H1 (cell line): ENCODE measurements around the gene SCAP. TPM values are rescaled to one million over a fixed set of nuclear protein-coding genes. Genes with fewer than 3 reads are reported as not detected.

ENCODE experiments used
- CTCF ChIA-PET: fragments of 300-600 bp; sonication (Branson Sonifier 250); formaldehyde crosslinking; loops from one replicate; lab custom pipeline; 2021; ENCODE audit not compliant: partially characterized antibody; lab: Charles Lee
- POLR2A ChIA-PET: fragments of 300-600 bp; sonication (Branson Sonifier 250); formaldehyde crosslinking; loops from one replicate; lab custom pipeline; 2021; ENCODE audit warnings: inconsistent platforms; ENCODE audit not compliant: partially characterized antibody; lab: Charles Lee
- DNase-seq, 2 experiments: peaks; one replicate each; pipeline versions ENCODE4 v3.0.0 to v3.0.0-alpha.2; 2010 to 2022; ENCODE audit warnings: low spot score in 2 of 2, low read depth in 1 of 2, mixed read lengths in 1 of 2
- FAIRE-seq: peaks from 2 replicates; lab custom pipeline; 2011; peaks lifted over from hg19 to GRCh38; lab: Jason Lieb, UNC
- H2AFZ ChIP-seq: 2 replicates; pipeline ENCODE4 v1.8.1; 2012; ENCODE audit warnings: low read length, inconsistent platforms
- H2AK5ac ChIP-seq: 2 replicates; pipeline ENCODE4 v1.6.1; 2013; ENCODE audit warnings: low read depth, low read length
- H2BK120ac ChIP-seq: replicated peaks from 2 replicates; pipeline ENCODE3; 2013; ENCODE audit warnings: low read depth, low read length, inconsistent platforms
- H2BK12ac ChIP-seq: 2 replicates; pipeline ENCODE4 v1.6.1; 2013; ENCODE audit warnings: low read depth, low read length
- H2BK15ac ChIP-seq: 2 replicates; pipeline ENCODE4 v1.6.1; 2013; ENCODE audit warnings: low read length
- H2BK20ac ChIP-seq: 2 replicates; pipeline ENCODE4 v1.6.1; 2013; ENCODE audit warnings: low read length
- H2BK5ac ChIP-seq: 2 replicates; pipeline ENCODE4 v1.6.1; 2013; ENCODE audit warnings: low read depth, low read length
- H3K14ac ChIP-seq: 2 replicates; pipeline ENCODE4 v1.6.1; 2013; ENCODE audit warnings: inconsistent platforms; ENCODE audit not compliant: insufficient read length
- H3K18ac ChIP-seq: 2 replicates; pipeline ENCODE4 v1.6.1; 2013; ENCODE audit warnings: low read length; ENCODE audit errors: extremely low read depth
- H3K23ac ChIP-seq: 2 replicates; pipeline ENCODE4 v1.6.1; 2013; ENCODE audit warnings: inconsistent platforms; ENCODE audit not compliant: insufficient read length
- H3K23me2 ChIP-seq: 2 replicates; pipeline ENCODE4 v1.6.1; 2013; ENCODE audit warnings: low read depth, low read length
- H3K27ac ChIP-seq: 2 replicates; pipeline ENCODE4 v1.6.1; 2011; ENCODE audit warnings: low read depth, low read length, inconsistent platforms
- H3K27me3 ChIP-seq, 4 experiments: replicated peaks in 1 of 4; 1 replicate in 1 of 4; 2 replicates in 3 of 4; pipeline versions ENCODE4 v1.6.1 to v1.8.1; 2011 to 2013; ENCODE audit warnings: low read length in 3 of 4, mild to moderate bottlenecking in 3 of 4, inconsistent platforms in 2 of 4, mixed read lengths in 2 of 4, moderate library complexity in 1 of 4; ENCODE audit not compliant: control insufficient read depth in 3 of 4, insufficient read depth in 3 of 4; ENCODE audit errors: extremely low read depth in 1 of 4
- H3K36me3 ChIP-seq, 4 experiments: 2 replicates each; pipeline versions ENCODE4 v1.6.1 to v1.8.1; 2011 to 2013; ENCODE audit warnings: mild to moderate bottlenecking in 4 of 4, low read length in 3 of 4, moderate library complexity in 2 of 4, control low read depth in 1 of 4, inconsistent platforms in 1 of 4; ENCODE audit not compliant: insufficient read depth in 4 of 4, control insufficient read depth in 2 of 4
- H3K4ac ChIP-seq: replicated peaks from 2 replicates; pipeline ENCODE3; 2013; ENCODE audit warnings: low read length, low read depth, mixed read lengths, inconsistent platforms; ENCODE audit not compliant: insufficient read length
- H3K4me1 ChIP-seq, 4 experiments: replicated peaks in 1 of 4; 1 replicate in 1 of 4; 2 replicates in 3 of 4; pipeline versions ENCODE4 v1.6.1 to v1.8.1; 2011 to 2013; ENCODE audit warnings: low read length in 3 of 4, inconsistent platforms in 2 of 4, mixed read lengths in 1 of 4; ENCODE audit not compliant: insufficient read depth in 4 of 4, control insufficient read depth in 3 of 4
- H3K4me2 ChIP-seq, 2 experiments: 2 replicates each; pipeline versions ENCODE4 v1.6.1 to v1.8.1; 2011 to 2013; ENCODE audit warnings: low read depth in 2 of 2, low read length in 2 of 2, control low read depth in 1 of 2, inconsistent platforms in 1 of 2, mild to moderate bottlenecking in 1 of 2; ENCODE audit not compliant: insufficient read depth in 1 of 2
- H3K4me3 ChIP-seq, 4 experiments: fragments of 200-600, 300-600 bp in 1 of 4; sonication (generic), shearing (Covaris generic), sonication (Bioruptor Twin) in 1 of 4; 2 replicates each; pipeline versions ENCODE4 v1.5.1 to v1.8.1; 2011 to 2016; ENCODE audit warnings: low read length in 4 of 4, low read depth in 3 of 4, control low read depth in 2 of 4, inconsistent platforms in 2 of 4, mild to moderate bottlenecking in 2 of 4, mixed read lengths in 1 of 4, moderate library complexity in 1 of 4; ENCODE audit not compliant: insufficient read depth in 2 of 4; ENCODE audit errors: extremely low read depth in 1 of 4
- H3K56ac ChIP-seq: replicated peaks from 2 replicates; pipeline ENCODE3; 2013; ENCODE audit warnings: low read depth, mild to moderate bottlenecking, mixed read lengths, low read length, inconsistent platforms; ENCODE audit not compliant: insufficient read length
- H3K79me1 ChIP-seq: 2 replicates; pipeline ENCODE4 v1.6.1; 2013; ENCODE audit warnings: low read depth, low read length, control low read depth
- H3K79me2 ChIP-seq, 2 experiments: 2 replicates each; pipeline versions ENCODE4 v1.6.1 to v1.8.1; 2012 to 2013; ENCODE audit warnings: low read length in 2 of 2, mild to moderate bottlenecking in 2 of 2, inconsistent platforms in 1 of 2; ENCODE audit not compliant: insufficient read depth in 2 of 2, control insufficient read depth in 1 of 2
- H3K9ac ChIP-seq, 4 experiments: replicated peaks in 1 of 4; 1 replicate in 1 of 4; 2 replicates in 3 of 4; pipeline versions ENCODE4 v1.6.1 to v1.8.1; 2011 to 2013; ENCODE audit warnings: low read depth in 3 of 4, low read length in 3 of 4, control low read depth in 2 of 4, mild to moderate bottlenecking in 2 of 4, moderate library complexity in 2 of 4, inconsistent platforms in 1 of 4; ENCODE audit errors: extremely low read depth in 1 of 4
- H3K9me3 ChIP-seq, 2 experiments: 2 replicates each; pipeline versions ENCODE4 v1.6.1 to v1.8.1; 2012 to 2013; ENCODE audit warnings: mild to moderate bottlenecking in 2 of 2, moderate library complexity in 2 of 2, control low read depth in 1 of 2, inconsistent platforms in 1 of 2, low read depth in 1 of 2, low read length in 1 of 2, mixed read lengths in 1 of 2; ENCODE audit not compliant: insufficient read depth in 2 of 2
- H4K20me1 ChIP-seq, 2 experiments: replicated peaks in 1 of 2; 2 replicates each; pipeline versions ENCODE3 to v1.8.1; 2011 to 2013; ENCODE audit warnings: inconsistent platforms in 2 of 2, low read length in 2 of 2, mild to moderate bottlenecking in 1 of 2; ENCODE audit not compliant: insufficient read depth in 2 of 2, control insufficient read depth in 1 of 2
- H4K5ac ChIP-seq: 2 replicates; pipeline ENCODE4 v1.6.1; 2013; ENCODE audit warnings: low read length, low read depth, mixed read lengths, inconsistent platforms; ENCODE audit not compliant: insufficient read length
- H4K8ac ChIP-seq: 2 replicates; pipeline ENCODE4 v1.8.0; 2013; ENCODE audit warnings: mild to moderate bottlenecking, moderate library complexity, low read length, inconsistent platforms; ENCODE audit not compliant: insufficient read depth; ENCODE audit errors: extremely low read depth
- H4K91ac ChIP-seq: replicated peaks from 2 replicates; pipeline ENCODE3; 2013; ENCODE audit warnings: low read length, mixed read lengths, inconsistent platforms; ENCODE audit not compliant: insufficient read length
- ASH2L ChIP-seq: fragments of 200-600, 300-600 bp; sonication (generic); IDR thresholded peaks from one replicate; pipeline ENCODE4 v1.7.1; 2017; ENCODE audit warnings: low read length
- ATF2 ChIP-seq: IDR thresholded peaks from 2 replicates; pipeline ENCODE4 v1.6.1; 2012; ENCODE audit warnings: low read length, inconsistent platforms
- CBX5 ChIP-seq: fragments of 300-800, 300-1000 bp; sonication (generic); IDR thresholded peaks from 2 replicates; pipeline ENCODE4 v1.7.1; 2016; ENCODE audit warnings: antibody characterized with exemption, low read length, low read depth
- CBX8 ChIP-seq: fragments of 300-800, 300-1000 bp; sonication (generic); IDR thresholded peaks from 2 replicates; pipeline ENCODE4 v1.7.1; 2016; ENCODE audit warnings: low read depth, low read length, borderline replicate concordance
- EGR1 ChIP-seq: IDR thresholded peaks from 2 replicates; pipeline ENCODE4 v1.6.1; 2011; ENCODE audit warnings: low read depth, low read length, borderline replicate concordance
- GTF2F1 ChIP-seq: IDR thresholded peaks from 2 replicates; pipeline ENCODE4 v1.6.1; 2012; ENCODE audit warnings: low read depth, low read length, improper control_type of control experiment, borderline replicate concordance
- HDAC6 ChIP-seq: IDR thresholded peaks from one replicate; pipeline ENCODE4 v1.7.1; 2012; ENCODE audit warnings: low read depth, mild to moderate bottlenecking, inconsistent platforms, low read length, moderate library complexity
- KDM4A ChIP-seq: IDR thresholded peaks from one replicate; pipeline ENCODE4 v1.7.1; 2012; ENCODE audit warnings: low read depth, mild to moderate bottlenecking, moderate library complexity, low read length, inconsistent platforms; ENCODE audit not compliant: severe bottlenecking
- RBBP5 ChIP-seq: IDR thresholded peaks from 2 replicates; pipeline ENCODE4 v1.7.1; 2012; ENCODE audit warnings: low read depth, mild to moderate bottlenecking, inconsistent platforms, low read length, moderate library complexity, borderline replicate concordance
- SIN3A ChIP-seq, 2 experiments: IDR thresholded peaks in 1 of 2; conservative IDR thresholded peaks in 1 of 2; 2 replicates each; pipeline ENCODE4 v1.6.1; 2011 to 2012; ENCODE audit warnings: low read length in 2 of 2, improper control_type of control experiment in 1 of 2, low read depth in 1 of 2, mild to moderate bottlenecking in 1 of 2
- SIRT6 ChIP-seq: IDR thresholded peaks from one replicate; pipeline ENCODE4 v1.7.1; 2012; ENCODE audit warnings: low read length, inconsistent platforms
- SP4 ChIP-seq: IDR thresholded peaks from 2 replicates; pipeline ENCODE4 v1.6.1; 2012; ENCODE audit warnings: low read length, inconsistent platforms
- YY1 ChIP-seq: IDR thresholded peaks from 2 replicates; pipeline ENCODE4 v1.6.1; 2011; ENCODE audit warnings: low read depth, mild to moderate bottlenecking, low read length
- WGBS, 2 experiments: shearing (Covaris generic) in 1 of 2; methylation state at CpG; one replicate each; pipeline versions ENCODE4 v1.1.6 to v1.1.7; 2013 to 2015; ENCODE audit warnings: low lambda C conversion rate in 2 of 2, mixed read lengths in 2 of 2, inconsistent platforms in 1 of 2, low coverage in 1 of 2, missing lambda C conversion rate in 1 of 2; ENCODE audit not compliant: insufficient replicate concordance in 2 of 2, insufficient coverage in 1 of 2, insufficient read length in 1 of 2; ENCODE audit errors: extremely low coverage in 1 of 2, missing lambda C conversion rate in 1 of 2; 5-methylcytosine and 5-hydroxymethylcytosine counted together
- polyA plus RNA-seq, 7 experiments: library from polyadenylated mRNA; depleted of rRNA in 3 of 7; stranded (reverse) in 5 of 7; unstranded in 2 of 7; fragments of >200 nt in 5 of 7; fragments of 200-250 nt in 2 of 7; gene quantifications; 1 replicate in 5 of 7; 2 replicates in 1 of 7; 4 replicates in 1 of 7; pipeline versions ENCODE4 v1.2.1 to v1.2.3, GENCODE V29; 2011 to 2013; ENCODE audit warnings: missing spikeins in 2 of 7, mixed read lengths in 2 of 7
- total RNA-seq: library from RNA; stranded (reverse); fragmentation: NEBNext Ultra II Directional; extraction: Animal tissue kit (Norgen Biotek cat#: 25700); gene quantifications from 2 replicates; pipeline ENCODE4 v1.2.1, GENCODE V29; 2021

Gene SCAP
- total and polyA plus RNA-seq, 2 of the 8 experiments (the other 6 are each of a cell fraction or from before 2014, with no cell fraction given): 74.0 to 114 TPM

- Histone ChIP-seq H3K9ac (no peak overlapping the region), H2BK15ac (no peak overlapping the region), H3K56ac (no peak overlapping the region), H3K79me1 (no peaks in the 10 kb centered on the region), H4K91ac (no peak overlapping the region), H4K8ac (no peak overlapping the region), H3K27ac (no peak overlapping the region), H3K4me3 (no peak overlapping the region), H3K18ac (no peak overlapping the region), H2AK5ac (no peak overlapping the region), H3K79me2 (no peaks in the 10 kb centered on the region), H2BK20ac (no peak overlapping the region), H3K36me3 (peaks cover 3 to 31% (median 8%) of the 10 kb centered on the region in 4 experiments; a peak in 5 of 8 replicates), H3K4me1 (peaks cover 0 to 2% (median 0%) of the 10 kb centered on the region in 4 experiments; a peak in 2 of 7 replicates), H3K27me3 (no peaks in the 10 kb centered on the region), H3K4ac (no peak overlapping the region), H3K23me2 (no peaks in the 10 kb centered on the region), H2AFZ (no peak overlapping the region), H2BK120ac (no peak overlapping the region), H2BK12ac (no peak overlapping the region), H4K20me1 (peaks cover 4 to 15% of the 10 kb centered on the region in 2 experiments), H3K9me3 (peaks cover 0 to 7% of the 10 kb centered on the region in 2 experiments; a peak in 1 of 4 replicates), H3K4me2 (no peak overlapping the region), H3K14ac (no peak overlapping the region), H2BK5ac (no peak overlapping the region), H4K5ac (no peak overlapping the region), H3K23ac (no peak overlapping the region)
- no peak for FAIRE-seq
- no peak for DNase-seq
- WGBS, 2 experiments: 82% methylated on average over 5 of the region's 5 CpGs; no CpG with 5 or more reads in 1 of the 2 experiments
- ChIA-PET POLR2A (interaction anchor here (1.6 kb wide), 1 partner anchor 39 kb away, joined by 5 read pairs; the partner anchor contains the start of gene PTPN23), CTCF (interaction anchor here (0.6 to 6.5 kb wide), 10 partner anchors 8 to 375 kb away, joined by 3 to 66 read pairs (median 6); no protein-coding TSS in a partner anchor)
- no peak for TF ChIP-seq HDAC6
- no peak for TF ChIP-seq CBX5
- TF ChIP-seq GTF2F1: no peak
- TF ChIP-seq RBBP5: no peak
- no peak for TF ChIP-seq SIRT6
- TF ChIP-seq SIN3A (conservative IDR thresholded peaks at IDR 0.05 in 1 of 2, IDR thresholded peaks at IDR 0.05 in 1 of 2; ENCODE audit: low read depth in 1 of 2, low read length in 2 of 2): no peak
- no peak for TF ChIP-seq ATF2
- TF ChIP-seq YY1: no peak
- TF ChIP-seq SP4: no peak
- TF ChIP-seq EGR1: no peak
- no peak for TF ChIP-seq KDM4A
- TF ChIP-seq ASH2L: no peak
- TF ChIP-seq CBX8: no peak
Observed at GRCh38 chr3:47420044-47420430, 55.7 kb downstream of the SCAP start.
